Activated T-cell treated with anti-CD3 and anti-CD28 coated beads for 48 hours (primary cell): ENCODE data around the gene SRSF9.
"Not testable (repeated sequence)": the region's sequence is repeated elsewhere in the genome, so short reads cannot be mapped to it uniquely, and the experiment has no call there.

Experiments
- DNase-seq: peaks from one replicate; pipeline ENCODE4 v3.0.0-alpha.2; 2020; ENCODE audit warnings: low read depth

SRSF9 gene

GRCh38 chr12:120447992-120448391 is 21.6 kb downstream of the SRSF9 start:
- no peak for DNase-seq

- not testable (repeated sequence) for DNase-seq
These were observed 22.7 kb downstream of the SRSF9 start for GRCh38 chr12:120446844-120447178.

- peak; percentile 90 for DNase-seq
These were observed 23.4 kb downstream of the SRSF9 start, which contains the start of the genes GATC and TRIAP1 for GRCh38 chr12:120445911-120446843. Gene GATC, plus strand, starts transcription at chr12:120446444. Its CDS starts 37 bp downstream, at chr12:120446481. Gene TRIAP1, minus strand, starts transcription at chr12:120446384. Its CDS starts 12 bp downstream, at chr12:120446372.

- DNase-seq: no peak
These were observed 24.9 kb downstream of the SRSF9 start for GRCh38 chr12:120444676-120445075.

- peak; percentile 63 for DNase-seq
These were observed 29.8 kb downstream of the SRSF9 start for GRCh38 chr12:120439646-120440247.

- no peak for DNase-seq
These were observed 30.9 kb downstream of the SRSF9 start for GRCh38 chr12:120438495-120439198.

GRCh38 chr12:120437735-120438494 is 31.6 kb downstream of the SRSF9 start, which contains the start of gene COX6A1:
Gene COX6A1, plus strand, starts transcription at chr12:120438113. Its CDS starts 14 bp downstream, at chr12:120438127.
- peak; percentile 96 for DNase-seq

- no peak for DNase-seq
These were observed 36.6 kb downstream of the SRSF9 start for GRCh38 chr12:120432772-120433525.

GRCh38 chr12:120429368-120429767 is 40.2 kb downstream of the SRSF9 start:
- DNase-seq: no peak

GRCh38 chr12:120428597-120429229 is 40.8 kb downstream of the SRSF9 start:
- DNase-seq: no peak

GRCh38 chr12:120425797-120426196 is 43.8 kb downstream of the SRSF9 start:
- DNase-seq: no peak

- DNase-seq: no peak
These were observed 46.6 kb downstream of the SRSF9 start for GRCh38 chr12:120422892-120423456.

GRCh38 chr12:120421701-120422100 is 47.8 kb downstream of the SRSF9 start:
- DNase-seq: no peak

GRCh38 chr12:120417917-120418580 is 51.5 kb downstream of the SRSF9 start:
- DNase-seq: no peak

GRCh38 chr12:120416490-120417216 is 52.9 kb downstream of the SRSF9 start:
- no peak for DNase-seq

- no peak for DNase-seq
These were observed 55.5 kb downstream of the SRSF9 start for GRCh38 chr12:120413901-120414695.

- no peak for DNase-seq
These were observed 57.1 kb downstream of the SRSF9 start for GRCh38 chr12:120412421-120412820.
